Stimulated activated effector memory CD8-positive, alpha-beta T cell treated with anti-CD3 and anti-CD28 coated beads, Interleukin-12 subunit alpha, Interleukin-12 subunit beta, amount 100 ng/mL, for 72 hours (primary cell): ENCODE results near the gene FITM1.

Experiments used
- ATAC-seq: fragments of 150-1000 bp; cut with Tn5 transposase; 2 replicates; pipeline ENCODE4 v1.10.0; 2021
- DNase-seq, 2 donors: peaks; one replicate each; pipeline ENCODE4 v3.0.0; 2021 to 2022; ENCODE audit warnings: low spot score in 2 of 2
- H3K27ac Mint-ChIP-seq: one replicate; pipeline ENCODE4 v1.8.0; 2022; ENCODE audit warnings: mild to moderate bottlenecking, mixed read lengths
- H3K36me3 Mint-ChIP-seq: one replicate; pipeline ENCODE4 v1.8.0; 2022; ENCODE audit warnings: mild to moderate bottlenecking, mixed read lengths
- H3K4me1 Mint-ChIP-seq: one replicate; pipeline ENCODE4 v1.8.0; 2022; ENCODE audit warnings: mixed read lengths
- H3K4me3 Mint-ChIP-seq: one replicate; pipeline ENCODE4 v1.8.0; 2022; ENCODE audit warnings: mild to moderate bottlenecking, mixed read lengths
- H3K9me3 Mint-ChIP-seq: one replicate; pipeline ENCODE4 v1.8.0; 2022; ENCODE audit warnings: mixed read lengths

The FITM1 gene

GRCh38 chr14:24172261-24172860 is 41.9 kb downstream of the FITM1 start:
- H3K4me1 Mint-ChIP-seq, result peaks cover 47% of the 10 kb centered on the region
- ATAC-seq, result no peak
- no peaks in the 10 kb centered on the region for H3K9me3 Mint-ChIP-seq
- H3K27ac Mint-ChIP-seq, result peak overlapping the region; percentile 86
- H3K36me3 Mint-ChIP-seq, result peaks cover 91% of the 10 kb centered on the region
- H3K4me3 Mint-ChIP-seq, result peak overlapping the region; percentile 84
- no peak for DNase-seq

DNA sequence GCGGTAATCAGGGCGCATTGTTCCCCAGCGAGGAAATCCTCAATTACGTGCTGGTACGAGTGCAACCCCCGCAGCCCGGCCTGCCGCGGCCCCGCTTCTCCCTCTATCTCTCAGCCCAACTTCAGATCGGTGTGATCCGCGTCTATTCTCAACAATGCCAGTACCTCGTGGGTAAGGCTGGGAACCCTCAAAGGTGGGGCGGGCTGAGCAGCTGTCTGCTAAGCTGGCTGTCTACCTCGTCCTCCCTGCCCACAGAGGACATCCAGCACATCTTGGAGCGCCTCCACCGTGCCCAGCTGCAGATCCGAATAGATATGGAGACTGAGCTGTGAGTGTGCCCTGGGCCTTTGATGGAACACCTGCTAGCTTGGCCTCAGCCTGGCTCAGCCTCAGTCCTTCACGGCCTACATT is 42.4 kb downstream of the FITM1 start:
- Mint-ChIP-seq H3K9me3 (no peaks in the 10 kb centered on the region), H3K27ac (peak overlapping the region; percentile 64), H3K36me3 (peaks cover 91% of the 10 kb centered on the region), H3K4me3 (peak overlapping the region; percentile 84), H3K4me1 (peaks cover 42% of the 10 kb centered on the region)
- ATAC-seq, result no peak
- DNase-seq, result no peak

- ATAC-seq (no peak), DNase-seq (no peak)
- Mint-ChIP-seq H3K9me3 (no peaks in the 10 kb centered on the region), H3K4me3 (no peak overlapping the region), H3K4me1 (peaks cover 44% of the 10 kb centered on the region), H3K27ac (no peak overlapping the region), H3K36me3 (peaks cover 91% of the 10 kb centered on the region)
Measured at GRCh38 chr14:24176599-24176998, 46.1 kb downstream of the FITM1 start.

- DNase-seq, result no peak
- Mint-ChIP-seq H3K27ac (no peak overlapping the region), H3K4me3 (no peak overlapping the region), H3K9me3 (no peaks in the 10 kb centered on the region), H3K36me3 (peaks cover 94% of the 10 kb centered on the region), H3K4me1 (peaks cover 39% of the 10 kb centered on the region)
- no peak for ATAC-seq
Measured at GRCh38 chr14:24177041-24177825, 46.8 kb downstream of the FITM1 start.

DNA sequence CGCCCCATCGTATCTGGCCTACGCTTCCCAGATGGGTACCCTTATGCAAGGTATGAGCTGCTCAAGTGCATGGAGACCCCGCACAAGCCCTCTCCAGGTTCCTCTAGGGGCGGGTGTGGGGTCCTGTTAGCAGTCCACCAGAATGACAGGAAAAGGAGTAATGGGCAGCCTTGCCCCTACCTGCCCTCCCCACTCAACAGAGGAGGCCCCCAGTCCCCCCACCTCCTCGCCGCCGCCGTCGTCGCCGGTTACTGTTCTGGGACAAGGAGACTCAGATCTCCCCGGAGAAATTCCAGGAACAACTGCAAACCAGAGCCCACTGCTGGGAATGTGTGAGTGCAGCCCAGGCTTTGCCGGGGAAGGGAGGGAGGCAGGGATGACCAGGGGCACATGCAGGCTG is 47.4 kb downstream of the FITM1 start:
- peaks cover 41% of the 10 kb centered on the region for H3K4me1 Mint-ChIP-seq
- no peak overlapping the region for H3K27ac Mint-ChIP-seq
- no peak overlapping the region for H3K4me3 Mint-ChIP-seq
- no peaks in the 10 kb centered on the region for H3K9me3 Mint-ChIP-seq
- ATAC-seq, result no peak
- DNase-seq, result no peak
- H3K36me3 Mint-ChIP-seq, result peaks cover 98% of the 10 kb centered on the region

GRCh38 chr14:24178399-24179178 is 48.1 kb downstream of the FITM1 start:
- ATAC-seq (no peak), DNase-seq (no peak)
- Mint-ChIP-seq H3K4me1 (peaks cover 34% of the 10 kb centered on the region), H3K4me3 (no peak overlapping the region), H3K36me3 (peaks cover 98% of the 10 kb centered on the region), H3K27ac (peak overlapping the region; percentile 85), H3K9me3 (no peaks in the 10 kb centered on the region)

- Mint-ChIP-seq H3K9me3 (no peaks in the 10 kb centered on the region), H3K27ac (peak overlapping the region; percentile 85), H3K36me3 (peaks cover 98% of the 10 kb centered on the region), H3K4me1 (peaks cover 32% of the 10 kb centered on the region), H3K4me3 (no peak overlapping the region)
- peak; percentile 2 for ATAC-seq
- no peak for DNase-seq
Measured at GRCh38 chr14:24179294-24179960, 49.0 kb downstream of the FITM1 start.

GRCh38 chr14:24179961-24180796 is 49.7 kb downstream of the FITM1 start:
- ATAC-seq (peak; percentile 27), DNase-seq (no peak)
- Mint-ChIP-seq H3K36me3 (peaks cover 98% of the 10 kb centered on the region), H3K9me3 (no peaks in the 10 kb centered on the region), H3K4me1 (peaks cover 25% of the 10 kb centered on the region), H3K4me3 (no peak overlapping the region), H3K27ac (peak overlapping the region; percentile 85)

GRCh38 chr14:24181371-24182077 is 51.1 kb downstream of the FITM1 start:
- H3K4me3 Mint-ChIP-seq, result no peak overlapping the region
- peaks cover 29% of the 10 kb centered on the region for H3K4me1 Mint-ChIP-seq
- ATAC-seq, result no peak
- H3K9me3 Mint-ChIP-seq, result no peaks in the 10 kb centered on the region
- no peak for DNase-seq
- peak overlapping the region; percentile 85 for H3K27ac Mint-ChIP-seq
- H3K36me3 Mint-ChIP-seq, result peaks cover 93% of the 10 kb centered on the region
